K562 (cell line): ENCODE data around the gene ENPP7. TPM values are rescaled to one million over a fixed set of nuclear protein-coding genes. Genes with fewer than 3 reads are reported as not detected.
A peak's percentile ranks its signal among the peaks of the same experiment; 100 is the strongest.

Source experiments
- FOXJ2 ChIP-seq: fragments of 200-800 bp; sonication (Bioruptor generic); IDR thresholded peaks from 2 replicates; pipeline ENCODE4 v1.6.1; 2016; ENCODE audit warnings: missing genetic modification characterization, missing compliant biosample characterization
- L3MBTL2 ChIP-seq: fragments of 450-650 bp; IDR thresholded peaks from 2 replicates; pipeline ENCODE4 v1.6.1; 2016; ENCODE audit warnings: mild to moderate bottlenecking, moderate library complexity
- MGA ChIP-seq: fragments of 450-650 bp; IDR thresholded peaks from 2 replicates; pipeline ENCODE4 v1.6.1; 2016; ENCODE audit warnings: mild to moderate bottlenecking, moderate library complexity
- NR2C2 ChIP-seq, 2 experiments: fragments of 200-800 bp in 1 of 2; sonication (Bioruptor generic) in 1 of 2; sonication (generic) in 1 of 2; formaldehyde crosslinking in 1 of 2; IDR thresholded peaks; 2 replicates each; pipeline versions ENCODE4 v1.6.1 to v1.8.0; 2016 to 2022; ENCODE audit warnings: mild to moderate bottlenecking in 1 of 2, missing compliant biosample characterization in 1 of 2, missing genetic modification characterization in 1 of 2, missing genetic modification reagents in 1 of 2
- PHF8 ChIP-seq: fragments of 200-600 bp; sonication (generic); IDR thresholded peaks from 2 replicates; pipeline ENCODE4 v1.6.1; 2012; ENCODE audit warnings: mixed run types, mild to moderate bottlenecking, inconsistent platforms, low read length, moderate library complexity, borderline replicate concordance
- PTBP1 ChIP-seq: fragments of 200-400 bp; formaldehyde crosslinking; IDR thresholded peaks from 2 replicates; pipeline ENCODE4 v1.6.1; 2017; ENCODE audit warnings: low read depth, low read length
- TFAM ChIP-seq: fragments of 250-450 bp; sonication (Bioruptor Pico); conservative IDR thresholded peaks from 2 replicates; pipeline ENCODE4 v1.5.0; 2021; ENCODE audit warnings: mild to moderate bottlenecking, moderate library complexity
- ZNF699 ChIP-seq: fragments of 250-450 bp; sonication (Bioruptor Pico); IDR thresholded peaks from 2 replicates; pipeline ENCODE4 v1.8.0; 2021; ENCODE audit warnings: mild to moderate bottlenecking, moderate library complexity; ENCODE audit not compliant: insufficient replicate concordance
- polyA plus RNA-seq, 8 experiments: library from polyadenylated mRNA; depleted of rRNA in 4 of 8; stranded (reverse) in 5 of 8; unstranded in 3 of 8; fragments of >200 nt; fragmentation: Nextera tagmentation in 2 of 8; fragmentation: Illumina TruSeq in 1 of 8; extraction: Ambion mirVana in 2 of 8; extraction: Trizol in 1 of 8; gene quantifications; 2 replicates each; pipeline versions ENCODE4 v1.2.1 to v1.2.3, GENCODE V29; 2011 to 2014; ENCODE audit warnings: inconsistent platforms in 1 of 8, missing spikeins in 1 of 8
- total RNA-seq, 7 experiments: library from RNA; depleted of rRNA in 6 of 7; stranded (reverse); fragments of >200 nt in 6 of 7; fragmentation: Illumina TruSeq in 2 of 7; extraction: Trizol in 2 of 7; gene quantifications; 2 replicates each; pipeline versions ENCODE4 v1.2.1 to v1.2.3, GENCODE V29; 2011 to 2021; ENCODE audit warnings: low replicate concordance in 1 of 7
- TF ChIP-seq, protein P1 (sequence below): fragments of 450-650 bp; conservative IDR thresholded peaks from 2 replicates; pipeline ENCODE4 v1.6.1; 2016; ENCODE audit warnings: missing genetic modification characterization, low read depth, mild to moderate bottlenecking, missing compliant biosample characterization, moderate library complexity
- TF ChIP-seq, protein P2 (sequence below): sonication (generic); formaldehyde crosslinking; IDR thresholded peaks from 2 replicates; pipeline ENCODE4 v1.8.0; 2022; ENCODE audit warnings: missing genetic modification reagents, mild to moderate bottlenecking, borderline replicate concordance

Gene ENPP7
- total and polyA plus RNA-seq, 9 of the 15 experiments (the other 6 are each of a cell fraction or from before 2014, with no cell fraction given) = not detected

DNA sequence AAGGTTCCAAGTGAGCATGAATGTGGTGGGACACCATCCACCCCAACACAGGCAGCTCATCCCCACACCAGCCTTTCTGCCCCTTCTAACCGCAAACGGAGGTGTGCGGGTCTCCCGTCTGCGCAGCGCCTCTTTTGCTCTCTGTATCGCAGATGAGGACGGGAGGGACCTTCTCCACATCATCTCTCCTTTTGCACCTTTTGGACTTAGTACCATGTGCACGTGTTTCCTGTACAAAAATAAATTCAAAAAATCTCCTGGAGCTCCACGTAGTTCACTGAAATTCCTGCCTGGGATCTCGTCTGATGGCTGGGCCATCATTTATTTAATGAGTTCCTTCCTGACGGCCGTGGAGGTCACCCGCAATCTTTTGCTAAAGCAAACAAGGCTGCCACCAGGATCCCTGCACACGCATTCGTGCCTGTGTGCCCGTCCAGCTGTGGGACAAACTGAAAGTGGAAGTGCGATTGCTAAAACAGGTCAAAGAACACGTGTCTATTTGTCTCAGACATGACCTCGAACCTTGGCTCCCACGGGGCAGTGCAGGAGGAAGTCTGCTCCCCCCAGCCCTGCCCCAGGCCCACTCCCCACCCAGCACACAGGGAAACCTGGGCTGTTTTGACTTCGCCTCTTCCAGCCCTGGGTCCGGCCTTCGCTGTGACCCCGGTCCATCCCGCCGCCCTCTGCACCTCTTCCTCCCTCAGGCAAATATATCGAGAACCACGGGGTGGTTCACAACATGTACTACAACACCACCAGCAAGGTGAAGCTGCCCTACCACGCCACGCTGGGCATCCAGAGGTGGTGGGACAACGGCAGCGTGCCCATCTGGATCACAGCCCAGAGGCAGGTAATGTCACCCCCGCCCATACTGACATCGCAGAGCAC is 2.3 kb downstream of the ENPP7 start (continued):
- TF ChIP-seq MGA (peak; percentile 42; the same call in 1 of the 2 replicates), NR2C2 (CRISPR knock-in tag; IDR thresholded peaks at IDR 0.05) (no peak), NR2C2 (tag; IDR thresholded peaks at IDR 0.05) (peak; percentile 31; the same call in 1 of the 2 replicates), TFAM (CRISPR knock-in tag) (no peak), PHF8 (no peak), PTBP1 (no peak), ZNF699 (CRISPR knock-in tag) (no peak), FOXJ2 (no peak), L3MBTL2 (peak; percentile 59)
- TF ChIP-seq, protein P1, sequence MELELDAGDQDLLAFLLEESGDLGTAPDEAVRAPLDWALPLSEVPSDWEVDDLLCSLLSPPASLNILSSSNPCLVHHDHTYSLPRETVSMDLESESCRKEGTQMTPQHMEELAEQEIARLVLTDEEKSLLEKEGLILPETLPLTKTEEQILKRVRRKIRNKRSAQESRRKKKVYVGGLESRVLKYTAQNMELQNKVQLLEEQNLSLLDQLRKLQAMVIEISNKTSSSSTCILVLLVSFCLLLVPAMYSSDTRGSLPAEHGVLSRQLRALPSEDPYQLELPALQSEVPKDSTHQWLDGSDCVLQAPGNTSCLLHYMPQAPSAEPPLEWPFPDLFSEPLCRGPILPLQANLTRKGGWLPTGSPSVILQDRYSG = 0 out of 2 replicates have a peak, but pooled peaks have one; percentile 26
- TF ChIP-seq, protein P2, sequence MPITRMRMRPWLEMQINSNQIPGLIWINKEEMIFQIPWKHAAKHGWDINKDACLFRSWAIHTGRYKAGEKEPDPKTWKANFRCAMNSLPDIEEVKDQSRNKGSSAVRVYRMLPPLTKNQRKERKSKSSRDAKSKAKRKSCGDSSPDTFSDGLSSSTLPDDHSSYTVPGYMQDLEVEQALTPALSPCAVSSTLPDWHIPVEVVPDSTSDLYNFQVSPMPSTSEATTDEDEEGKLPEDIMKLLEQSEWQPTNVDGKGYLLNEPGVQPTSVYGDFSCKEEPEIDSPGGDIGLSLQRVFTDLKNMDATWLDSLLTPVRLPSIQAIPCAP (CRISPR knock-in tag) = no peak
